Ishikawa (cell line): ENCODE data around the gene MTMR1.

ENCODE experiments used
- CEBPB ChIP-seq: IDR thresholded peaks from 2 replicates; pipeline ENCODE4 v1.6.1; 2012
- CREB1 ChIP-seq: IDR thresholded peaks from 2 replicates; pipeline ENCODE4 v1.6.1; 2012; ENCODE audit warnings: low read depth
- EGR1 ChIP-seq: IDR thresholded peaks from 2 replicates; pipeline ENCODE4 v1.6.1; 2012
- EP300 ChIP-seq: IDR thresholded peaks from 2 replicates; pipeline ENCODE4 v1.6.1; 2012; ENCODE audit warnings: borderline replicate concordance
- FOXM1 ChIP-seq: IDR thresholded peaks from 2 replicates; pipeline ENCODE4 v1.6.1; 2012; ENCODE audit warnings: low read depth, borderline replicate concordance
- MAX ChIP-seq: IDR thresholded peaks from 2 replicates; pipeline ENCODE4 v1.6.1; 2012
- NFIC ChIP-seq: IDR thresholded peaks from 2 replicates; pipeline ENCODE4 v1.6.1; 2012
- RAD21 ChIP-seq: IDR thresholded peaks from 2 replicates; pipeline ENCODE4 v1.6.1; 2012; ENCODE audit warnings: low read depth
- REST ChIP-seq: IDR thresholded peaks from 2 replicates; pipeline ENCODE4 v1.6.1; 2012; ENCODE audit warnings: low read depth, mild to moderate bottlenecking
- TAF1 ChIP-seq: IDR thresholded peaks from 2 replicates; pipeline ENCODE4 v1.6.1; 2012; ENCODE audit warnings: low read depth, mild to moderate bottlenecking
- TCF12 ChIP-seq: IDR thresholded peaks from 2 replicates; pipeline ENCODE4 v1.6.1; 2012; ENCODE audit warnings: low read depth
- TEAD4 ChIP-seq: IDR thresholded peaks from 2 replicates; pipeline ENCODE4 v1.6.1; 2012
- USF1 ChIP-seq: IDR thresholded peaks from 2 replicates; pipeline ENCODE4 v1.6.1; 2012
- YY1 ChIP-seq: IDR thresholded peaks from 2 replicates; pipeline ENCODE4 v1.6.1; 2012; ENCODE audit warnings: low read depth
- ZBTB7A ChIP-seq: IDR thresholded peaks from 2 replicates; pipeline ENCODE4 v1.6.1; 2012; ENCODE audit warnings: low read depth

MTMR1 gene

GRCh38 chrX:150692831-150693724 is at the start of gene MTMR1:
TSS of gene MTMR1 (plus strand) at chrX:150693396. CDS start at chrX:150693531, 135 bp downstream.
- TF ChIP-seq TCF12: no peak
- peak; percentile 46; the same call in 1 of the 2 replicates for TF ChIP-seq TAF1
- no peak for TF ChIP-seq REST
- peak; percentile 86 for TF ChIP-seq YY1

- TF ChIP-seq USF1 (no peak), CEBPB (no peak), EP300 (no peak), MAX (no peak), CREB1 (no peak), RAD21 (no peak), ZBTB7A (no peak)
Observed at GRCh38 chrX:150643958-150644357, 49.2 kb upstream of the MTMR1 start.

GRCh38 chrX:150644422-150644821 is 48.8 kb upstream of the MTMR1 start:
- no peak for TF ChIP-seq USF1
- TF ChIP-seq TCF12: no peak
- TF ChIP-seq EGR1: no peak
- no peak for TF ChIP-seq CEBPB
- no peak for TF ChIP-seq RAD21
- no peak for TF ChIP-seq YY1
- no peak for TF ChIP-seq MAX
- TF ChIP-seq EP300: no peak
- no peak for TF ChIP-seq NFIC
- no peak for TF ChIP-seq TAF1
- no peak for TF ChIP-seq CREB1
- TF ChIP-seq REST: no peak
- TF ChIP-seq FOXM1: no peak
- no peak for TF ChIP-seq ZBTB7A
- no peak for TF ChIP-seq TEAD4

GRCh38 chrX:150647331-150647730 is 45.9 kb upstream of the MTMR1 start:
- no peak for TF ChIP-seq EGR1
- TF ChIP-seq EP300: no peak
- no peak for TF ChIP-seq REST
- TF ChIP-seq FOXM1: no peak
- no peak for TF ChIP-seq MAX
- no peak for TF ChIP-seq RAD21
- no peak for TF ChIP-seq YY1
- TF ChIP-seq TCF12: no peak
- TF ChIP-seq USF1: no peak
